Measurements from ENCODE around the gene PPP1R1C.

DNA sequence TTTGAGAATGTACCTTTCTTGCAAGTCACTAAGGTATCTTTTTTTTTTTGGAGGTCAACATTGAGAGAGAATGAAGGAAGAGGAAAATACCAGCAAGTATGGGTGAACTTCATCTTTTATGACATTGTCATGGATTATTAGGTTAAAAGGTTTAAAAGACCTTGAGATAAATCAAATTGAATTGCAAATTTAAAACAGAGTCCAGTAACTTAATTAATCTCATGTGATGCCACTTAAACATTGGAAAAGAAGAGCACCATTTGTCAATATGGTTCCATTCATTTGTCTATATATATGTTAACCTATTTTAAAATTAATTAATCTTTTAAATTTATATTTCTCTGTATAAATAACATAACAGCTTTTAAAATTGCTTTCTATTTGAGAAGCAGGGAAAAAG is 83.8 kb downstream of the PPP1R1C start:
- TF ChIP-seq, protein P1, sequence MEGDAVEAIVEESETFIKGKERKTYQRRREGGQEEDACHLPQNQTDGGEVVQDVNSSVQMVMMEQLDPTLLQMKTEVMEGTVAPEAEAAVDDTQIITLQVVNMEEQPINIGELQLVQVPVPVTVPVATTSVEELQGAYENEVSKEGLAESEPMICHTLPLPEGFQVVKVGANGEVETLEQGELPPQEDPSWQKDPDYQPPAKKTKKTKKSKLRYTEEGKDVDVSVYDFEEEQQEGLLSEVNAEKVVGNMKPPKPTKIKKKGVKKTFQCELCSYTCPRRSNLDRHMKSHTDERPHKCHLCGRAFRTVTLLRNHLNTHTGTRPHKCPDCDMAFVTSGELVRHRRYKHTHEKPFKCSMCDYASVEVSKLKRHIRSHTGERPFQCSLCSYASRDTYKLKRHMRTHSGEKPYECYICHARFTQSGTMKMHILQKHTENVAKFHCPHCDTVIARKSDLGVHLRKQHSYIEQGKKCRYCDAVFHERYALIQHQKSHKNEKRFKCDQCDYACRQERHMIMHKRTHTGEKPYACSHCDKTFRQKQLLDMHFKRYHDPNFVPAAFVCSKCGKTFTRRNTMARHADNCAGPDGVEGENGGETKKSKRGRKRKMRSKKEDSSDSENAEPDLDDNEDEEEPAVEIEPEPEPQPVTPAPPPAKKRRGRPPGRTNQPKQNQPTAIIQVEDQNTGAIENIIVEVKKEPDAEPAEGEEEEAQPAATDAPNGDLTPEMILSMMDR (IDR thresholded peaks at IDR 0.05): no peak
- TF ChIP-seq POLR2A (IDR thresholded peaks at IDR 0.05): no peak

Measured in vagina (tissue), 2 donors.